Testis (tissue), 3 donors: ENCODE data around the gene LMBRD1. TPM values are rescaled to one million over a fixed set of nuclear protein-coding genes. Genes with fewer than 3 reads are reported as not detected.

Source experiments
- DNase-seq: peaks from one replicate; pipeline ENCODE4 v3.0.0-alpha.2; 2019
- H3K27ac ChIP-seq, 2 donors: fragments of 200-600 bp; sonication (generic); one replicate each; pipeline ENCODE4 v1.5.1; 2019
- H3K27me3 ChIP-seq: fragments of 200-600 bp; sonication (generic); one replicate; pipeline ENCODE4 v1.5.1; 2019
- H3K36me3 ChIP-seq: fragments of 200-600 bp; sonication (generic); one replicate; pipeline ENCODE4 v1.5.1; 2017; ENCODE audit warnings: low read depth; ENCODE audit errors: missing control alignments
- H3K4me1 ChIP-seq: fragments of 200-600 bp; sonication (generic); one replicate; pipeline ENCODE4 v1.5.1; 2019
- H3K4me3 ChIP-seq, 2 donors: fragments of 200-600 bp; sonication (generic); one replicate each; pipeline ENCODE4 v1.5.1; 2017 to 2019
- H3K9me3 ChIP-seq: fragments of 200-600 bp; sonication (generic); one replicate; pipeline ENCODE4 v1.5.1; 2017
- POLR2A ChIP-seq: fragments of 450-650 bp; IDR thresholded peaks from one replicate; pipeline ENCODE4 v1.6.1; 2017; ENCODE audit warnings: antibody characterized with exemption, mild to moderate bottlenecking, moderate library complexity
- WGBS, 2 donors: methylation state at CpG; one replicate each; pipeline ENCODE4 v1.1.5; 2018; 5-methylcytosine and 5-hydroxymethylcytosine counted together
- intact Hi-C: fragments of 100-400 bp; cut with DNase I; formaldehyde crosslinking; loops from one replicate; pipeline ENCODE4 v1.15.1; 2023; ENCODE audit warnings: low total_unique reads
- polyA plus RNA-seq: library from polyadenylated mRNA; stranded (reverse); fragments of 350-450 nt; fragmentation: Illumina TruSeq; extraction: RNeasy Lipid Tissue Mini Kit (QIAGEN cat#74804); gene quantifications from one replicate; pipeline ENCODE4 v1.2.3, GENCODE V29; 2014; ENCODE audit warnings: low read depth, low replicate concordance; ENCODE audit not compliant: insufficient read depth
- total RNA-seq, 2 donors: library from RNA; depleted of rRNA; stranded (reverse); fragments of >200 nt; gene quantifications; one replicate each; pipeline ENCODE4 v1.2.3, GENCODE V29; 2016
- TF ChIP-seq, protein P1 (sequence below), 3 experiments: fragments of 450-650 bp in 2 of 3; fragments of 200-600 bp in 1 of 3; sonication (generic) in 1 of 3; IDR thresholded peaks; one replicate each; pipeline ENCODE4 v1.5.1; 2016 to 2019; ENCODE audit warnings: antibody characterized with exemption in 3 of 3, mild to moderate bottlenecking in 2 of 3, moderate library complexity in 1 of 3

Gene LMBRD1
- total and polyA plus RNA-seq, 3 donors from 2014 or later, result 43.0 to 54.4 (median 49.2) TPM

DNA sequence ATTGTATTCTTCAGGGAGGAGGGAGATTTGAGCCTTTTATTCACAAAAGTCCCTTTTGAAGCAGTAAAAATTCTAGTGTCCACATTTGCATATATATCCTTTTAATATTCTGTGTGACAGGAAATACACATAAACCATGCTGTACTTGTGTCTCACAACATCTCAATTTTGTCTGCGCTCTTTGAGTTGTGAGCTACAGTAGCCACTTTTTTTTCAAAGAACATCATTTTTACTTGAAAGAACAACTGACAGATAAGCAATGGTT, 21.3 kb downstream of the LMBRD1 start:
- no peak for TF ChIP-seq POLR2A
- TF ChIP-seq, protein P1, sequence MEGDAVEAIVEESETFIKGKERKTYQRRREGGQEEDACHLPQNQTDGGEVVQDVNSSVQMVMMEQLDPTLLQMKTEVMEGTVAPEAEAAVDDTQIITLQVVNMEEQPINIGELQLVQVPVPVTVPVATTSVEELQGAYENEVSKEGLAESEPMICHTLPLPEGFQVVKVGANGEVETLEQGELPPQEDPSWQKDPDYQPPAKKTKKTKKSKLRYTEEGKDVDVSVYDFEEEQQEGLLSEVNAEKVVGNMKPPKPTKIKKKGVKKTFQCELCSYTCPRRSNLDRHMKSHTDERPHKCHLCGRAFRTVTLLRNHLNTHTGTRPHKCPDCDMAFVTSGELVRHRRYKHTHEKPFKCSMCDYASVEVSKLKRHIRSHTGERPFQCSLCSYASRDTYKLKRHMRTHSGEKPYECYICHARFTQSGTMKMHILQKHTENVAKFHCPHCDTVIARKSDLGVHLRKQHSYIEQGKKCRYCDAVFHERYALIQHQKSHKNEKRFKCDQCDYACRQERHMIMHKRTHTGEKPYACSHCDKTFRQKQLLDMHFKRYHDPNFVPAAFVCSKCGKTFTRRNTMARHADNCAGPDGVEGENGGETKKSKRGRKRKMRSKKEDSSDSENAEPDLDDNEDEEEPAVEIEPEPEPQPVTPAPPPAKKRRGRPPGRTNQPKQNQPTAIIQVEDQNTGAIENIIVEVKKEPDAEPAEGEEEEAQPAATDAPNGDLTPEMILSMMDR (IDR thresholded peaks at IDR 0.05), result no peak
- intact Hi-C loops, result no loop called here
- whole genome bisulfite sequencing, 2 donors, result 90 to 95% methylated on average over 1 of the region's 1 CpG
- H3K4me3 ChIP-seq, result no peak overlapping the region
- no peaks in the 10 kb centered on the region for H3K36me3 ChIP-seq
- DNase-seq, result no peak
- H3K27me3 ChIP-seq, result no peaks in the 10 kb centered on the region
- no peaks in the 10 kb centered on the region for H3K4me1 ChIP-seq
- H3K9me3 ChIP-seq, result no peaks in the 10 kb centered on the region
- no peak overlapping the region for H3K27ac ChIP-seq

DNA sequence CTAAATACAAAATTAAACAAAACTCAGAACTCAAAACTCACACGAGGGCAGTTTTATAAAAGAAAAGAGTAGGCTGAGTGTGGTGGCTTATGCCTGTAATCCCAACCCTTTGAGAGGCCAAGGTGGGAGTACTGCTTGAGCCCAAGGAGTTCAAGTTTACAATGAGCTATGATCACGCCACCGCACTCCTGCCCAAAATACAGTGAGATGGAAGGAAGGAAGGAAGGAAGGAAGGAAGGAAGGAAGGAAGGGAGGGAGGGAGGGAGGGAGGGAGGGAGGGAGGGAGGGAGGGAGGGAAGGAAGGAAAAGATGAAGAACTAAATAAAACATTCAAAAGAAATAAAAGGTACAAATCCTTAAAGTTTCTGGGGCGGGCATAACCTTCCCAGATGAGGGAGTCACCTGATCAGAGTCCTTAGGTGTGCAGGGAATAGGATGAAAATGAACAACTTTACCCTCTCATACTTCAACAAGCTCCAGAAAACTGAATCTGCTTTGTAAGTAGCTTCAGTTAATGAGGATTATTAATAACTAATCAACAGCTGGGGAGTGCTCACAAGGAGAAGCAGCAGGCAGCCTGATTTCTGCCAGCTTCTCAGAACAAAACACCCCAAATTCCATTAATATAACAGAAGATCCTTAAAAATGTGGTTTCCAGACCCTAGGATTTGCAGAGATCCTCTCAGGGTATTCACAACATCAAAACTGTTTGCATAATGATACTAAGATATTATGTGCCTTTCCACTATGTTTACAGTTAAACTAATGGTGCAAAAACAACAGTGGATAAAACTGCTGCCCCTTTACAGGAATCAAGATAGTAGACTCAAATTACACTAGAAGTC, 21.8 kb downstream of the LMBRD1 start:
- Histone ChIP-seq H3K36me3 (no peaks in the 10 kb centered on the region), H3K4me1 (no peaks in the 10 kb centered on the region), H3K27me3 (no peaks in the 10 kb centered on the region), H3K4me3 (no peak overlapping the region), H3K9me3 (no peaks in the 10 kb centered on the region), H3K27ac (no peak overlapping the region)
- no peak for TF ChIP-seq POLR2A
- TF ChIP-seq, protein P1 (IDR thresholded peaks at IDR 0.05), result no peak
- intact Hi-C loops, result no loop called here
- 93 to 100% methylated on average over 4 of the region's 4 CpGs for WGBS, 2 donors
- no peak for DNase-seq

DNA sequence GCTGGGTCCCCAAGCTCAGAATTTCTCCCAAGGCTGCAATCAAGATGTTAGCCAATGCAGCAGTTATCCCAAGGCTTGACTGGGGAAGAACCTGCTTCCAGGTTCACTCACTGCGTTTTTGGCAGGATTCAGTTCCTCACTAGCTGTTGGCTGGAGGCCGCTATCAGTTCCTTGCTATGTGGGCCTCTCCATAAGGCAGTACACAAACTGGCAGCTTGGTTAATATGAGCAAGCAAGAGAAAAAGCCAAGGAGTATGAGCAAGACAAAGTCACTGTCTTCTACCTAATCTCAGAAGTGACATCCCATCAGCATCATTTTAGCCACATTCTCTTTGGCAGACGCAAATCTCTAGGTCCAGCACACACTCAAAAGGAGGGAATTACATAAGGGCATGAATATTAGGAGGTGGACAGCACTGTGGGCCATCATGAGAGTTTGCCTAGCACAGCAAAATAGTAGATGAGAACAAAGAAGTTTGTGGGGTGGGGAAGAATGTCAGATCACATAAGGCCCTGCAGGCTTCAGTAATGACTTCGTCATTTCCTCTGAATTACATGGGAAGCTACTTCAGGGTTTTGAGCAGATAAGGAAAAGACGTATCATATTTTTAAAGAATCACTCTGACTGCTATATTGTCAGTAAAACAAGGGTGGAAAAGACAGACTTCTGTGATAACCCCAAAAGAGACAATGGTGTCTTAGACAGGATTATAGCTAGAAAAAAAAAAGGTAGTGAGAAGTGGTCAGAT, 25.5 kb downstream of the LMBRD1 start:
- intact Hi-C loops, result no loop called here

DNA sequence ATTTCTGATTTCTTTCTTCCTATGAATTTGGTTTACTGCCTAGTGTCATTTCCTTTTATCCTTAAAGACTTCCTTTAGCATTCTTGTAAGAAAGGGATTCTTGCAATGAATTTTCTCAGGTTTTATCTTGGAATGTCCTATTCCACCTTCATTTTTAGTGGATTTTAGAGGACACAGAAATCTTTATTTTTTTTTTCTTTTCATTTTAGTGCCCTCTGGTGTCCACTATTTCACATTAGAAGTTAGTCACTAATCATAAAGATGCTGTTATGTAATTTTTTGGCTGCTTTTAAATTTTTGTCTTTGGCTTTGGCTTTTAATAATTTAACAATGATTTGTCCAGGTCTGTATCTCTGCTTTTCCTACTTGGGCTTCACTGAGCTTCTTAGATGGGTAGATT, 28.1 kb downstream of the LMBRD1 start:
- no peaks in the 10 kb centered on the region for H3K4me1 ChIP-seq
- H3K27ac ChIP-seq, result no peak overlapping the region
- no peak for DNase-seq
- intact Hi-C loops, result no loop called here
- H3K4me3 ChIP-seq, result no peak overlapping the region
- no peaks in the 10 kb centered on the region for H3K9me3 ChIP-seq
- TF ChIP-seq POLR2A, result no peak
- TF ChIP-seq, protein P1 (IDR thresholded peaks at IDR 0.05), result no peak
- H3K36me3 ChIP-seq, result no peaks in the 10 kb centered on the region
- no peaks in the 10 kb centered on the region for H3K27me3 ChIP-seq

More for the DNA sequence above, 25.5 kb downstream of the LMBRD1 start:
- H3K36me3 ChIP-seq, result no peaks in the 10 kb centered on the region
- H3K9me3 ChIP-seq, result no peaks in the 10 kb centered on the region
- no peaks in the 10 kb centered on the region for H3K27me3 ChIP-seq
- no peaks in the 10 kb centered on the region for H3K4me1 ChIP-seq
- H3K27ac ChIP-seq, result no peak overlapping the region
- no peak overlapping the region for H3K4me3 ChIP-seq
- WGBS, 2 donors, result 92% methylated on average over 5 of the region's 5 CpGs
- TF ChIP-seq, protein P1 (IDR thresholded peaks at IDR 0.05), result no peak
- TF ChIP-seq POLR2A, result no peak
- DNase-seq, result no peak
